ENCODE data around the gene CDCA8.

The CDCA8 gene

GRCh38 chr1:37676281-37677142, 15.8 kb upstream of the CDCA8 start:
- no peak for TF ChIP-seq CTCF (IDR thresholded peaks at IDR 0.05)
- no peak overlapping the region for H3K4me3 ChIP-seq (ENCODE audit: low read depth, low read length)
- H3K79me2 ChIP-seq: no peaks in the 10 kb centered on the region
- no peaks in the 10 kb centered on the region for H3K4me1 ChIP-seq
- H2AFZ ChIP-seq: no peak overlapping the region
- H3K9me3 ChIP-seq (ENCODE audit: control insufficient read depth, low read length): no peaks in the 10 kb centered on the region
- no peak overlapping the region for H3K27ac ChIP-seq
- no peak overlapping the region for H3K9ac ChIP-seq
- H3K27me3 ChIP-seq (ENCODE audit: control insufficient read depth, insufficient read depth, low read length): no peaks in the 10 kb centered on the region
- H3K4me2 ChIP-seq (ENCODE audit: low read length): no peak overlapping the region
- no peaks in the 10 kb centered on the region for H3K36me3 ChIP-seq (ENCODE audit: control insufficient read depth, insufficient read depth, low read length)

GRCh38 chr1:37677143-37677439, 15.2 kb upstream of the CDCA8 start:
- Histone ChIP-seq H3K27me3 (ENCODE audit: control insufficient read depth, insufficient read depth, low read length) (no peaks in the 10 kb centered on the region), H3K9ac (no peak overlapping the region), H3K36me3 (ENCODE audit: control insufficient read depth, insufficient read depth, low read length) (no peaks in the 10 kb centered on the region), H3K4me3 (ENCODE audit: low read depth, low read length) (no peak overlapping the region), H3K79me2 (no peaks in the 10 kb centered on the region), H3K4me1 (no peaks in the 10 kb centered on the region), H3K9me3 (ENCODE audit: control insufficient read depth, low read length) (no peaks in the 10 kb centered on the region), H3K27ac (no peak overlapping the region), H2AFZ (no peak overlapping the region), H3K4me2 (ENCODE audit: low read length) (no peak overlapping the region)
- no peak for TF ChIP-seq CTCF (IDR thresholded peaks at IDR 0.05)

GRCh38 chr1:37677808-37678207, 14.5 kb upstream of the CDCA8 start:
- Histone ChIP-seq H3K9ac (no peak overlapping the region), H3K4me3 (ENCODE audit: low read depth, low read length) (no peak overlapping the region), H3K4me1 (no peaks in the 10 kb centered on the region), H3K27me3 (ENCODE audit: control insufficient read depth, insufficient read depth, low read length) (no peaks in the 10 kb centered on the region), H3K4me2 (ENCODE audit: low read length) (no peak overlapping the region), H3K79me2 (no peaks in the 10 kb centered on the region), H2AFZ (no peak overlapping the region), H3K9me3 (ENCODE audit: control insufficient read depth, low read length) (no peaks in the 10 kb centered on the region), H3K27ac (no peak overlapping the region), H3K36me3 (ENCODE audit: control insufficient read depth, insufficient read depth, low read length) (no peaks in the 10 kb centered on the region)
- no peak for TF ChIP-seq CTCF (IDR thresholded peaks at IDR 0.05)

- TF ChIP-seq CTCF (IDR thresholded peaks at IDR 0.05): no peak
- Histone ChIP-seq H2AFZ (no peak overlapping the region), H3K4me1 (no peaks in the 10 kb centered on the region), H3K4me2 (ENCODE audit: low read length) (no peak overlapping the region), H3K4me3 (ENCODE audit: low read depth, low read length) (no peak overlapping the region), H3K36me3 (ENCODE audit: control insufficient read depth, insufficient read depth, low read length) (no peaks in the 10 kb centered on the region), H3K27me3 (ENCODE audit: control insufficient read depth, insufficient read depth, low read length) (no peaks in the 10 kb centered on the region), H3K79me2 (no peaks in the 10 kb centered on the region), H3K27ac (no peak overlapping the region), H3K9ac (no peak overlapping the region), H3K9me3 (ENCODE audit: control insufficient read depth, low read length) (no peaks in the 10 kb centered on the region)
Measured at GRCh38 chr1:37680933-37681332, 11.4 kb upstream of the CDCA8 start.

All from parathyroid adenoma (tissue), 2 donors.